ENCODE data around the gene CNRIP1. TPM values are rescaled to one million over a fixed set of nuclear protein-coding genes. Genes with fewer than 3 reads are reported as not detected.

Gene CNRIP1
- polyA plus RNA-seq, 2 of the 4 experiments (the other 2 are of a cell fraction), result 0.93 to 2.9 TPM

GRCh38 chr2:68330691-68331090 lies 10.9 kb upstream of the CNRIP1 start:
- no peaks in the 10 kb centered on the region for H3K9me3 ChIP-seq
- FAIRE-seq (no peak), DNase-seq (ENCODE audit: low read depth in 1 of 2, low spot score in 1 of 2) (no peak), ATAC-seq (no peak)
- no peak overlapping the region for H3K4me2 ChIP-seq
- TF ChIP-seq RFX5 (IDR thresholded peaks at IDR 0.05) (no peak), RARB (CRISPR knock-in tag; IDR thresholded peaks at IDR 0.05) (no peak), HEYL (CRISPR knock-in tag; IDR thresholded peaks at IDR 0.05) (no peak), POLR2AphosphoS2 (conservative IDR thresholded peaks at IDR 0.05; ENCODE audit: low read length) (no peak), RNF2 (IDR thresholded peaks at IDR 0.05; ENCODE audit: borderline replicate concordance, low read depth) (no peak), SMC3 (IDR thresholded peaks at IDR 0.05) (no peak), MAZ (IDR thresholded peaks at IDR 0.05; ENCODE audit: borderline replicate concordance, low read depth, low read length) (no peak), MAX (IDR thresholded peaks at IDR 0.05) (no peak), TFCP2L1 (CRISPR knock-in tag; IDR thresholded peaks at IDR 0.05) (no peak)
- no peak overlapping the region for H3K27ac ChIP-seq
- H3K4me3 ChIP-seq, result no peak overlapping the region
- no peaks in the 10 kb centered on the region for H3K4me1 ChIP-seq
- WGBS (ENCODE audit: missing lambda C conversion rate), result 81% methylated on average over 2 of the region's 2 CpGs
- ChIA-PET POLR2A (no interaction called here), CTCF (interaction anchor here (1.1 to 1.2 kb wide), 2 partner anchors 11 to 48 kb away, joined by 3 read pairs; partner anchors contain the start of gene CNRIP1)

DNA sequence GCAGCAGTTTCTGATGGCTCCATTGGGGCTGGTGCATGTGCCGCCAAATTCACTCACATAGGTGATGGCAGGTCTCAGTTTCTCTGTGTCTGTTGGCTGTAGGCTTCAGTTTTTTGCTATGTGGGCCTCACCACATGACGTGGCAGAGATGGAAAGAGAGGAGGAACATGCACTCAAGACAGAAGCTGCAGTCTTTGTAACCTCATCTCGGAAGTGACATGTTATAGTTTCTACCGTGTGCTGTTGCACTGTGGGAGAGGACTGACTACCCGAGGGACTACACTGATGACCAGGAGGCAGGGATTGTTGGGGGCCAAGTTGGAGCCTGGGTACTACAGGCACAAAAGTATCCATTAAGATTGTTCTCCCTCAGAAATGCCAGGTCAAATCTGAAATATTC lies 9.2 kb upstream of the CNRIP1 start:
- no peak overlapping the region for H3K4me3 ChIP-seq
- POLR2A ChIA-PET, result no interaction called here
- ATAC-seq, result no peak
- no peaks in the 10 kb centered on the region for H3K4me1 ChIP-seq
- FAIRE-seq, result no peak
- no peak overlapping the region for H3K4me2 ChIP-seq
- CTCF ChIA-PET, result interaction anchor here (0.9 kb wide), 1 partner anchor 23 kb away, joined by 4 read pairs; no protein-coding TSS in a partner anchor
- H3K9me3 ChIP-seq, result no peaks in the 10 kb centered on the region
- whole genome bisulfite sequencing (ENCODE audit: missing lambda C conversion rate), result 16% methylated on average over 5 of the region's 5 CpGs
- TF ChIP-seq EHMT2 (IDR thresholded peaks at IDR 0.05; ENCODE audit: low read depth) (no peak), JUNB (IDR thresholded peaks at IDR 0.05) (no peak)
- H3K27ac ChIP-seq, result no peak overlapping the region
- DNase-seq (ENCODE audit: low read depth in 1 of 2, low spot score in 1 of 2), result no peak

- no peak overlapping the region for H3K4me2 ChIP-seq
- WGBS (ENCODE audit: missing lambda C conversion rate), result 11% methylated on average over 3 of the region's 3 CpGs
- ChIA-PET CTCF (no interaction called here), POLR2A (no interaction called here)
- no peak for ATAC-seq
- no peak for FAIRE-seq
- H3K27ac ChIP-seq, result no peak overlapping the region
- H3K4me3 ChIP-seq, result no peak overlapping the region
- H3K9me3 ChIP-seq, result no peaks in the 10 kb centered on the region
- DNase-seq (ENCODE audit: low read depth in 1 of 2, low spot score in 1 of 2), result no peak
- peaks cover 4% of the 10 kb centered on the region; the same call in 2 of the 3 replicates for H3K4me1 ChIP-seq
- TF ChIP-seq ESRRA (IDR thresholded peaks at IDR 0.05; ENCODE audit: borderline replicate concordance, low read length) (no peak), KDM1A (IDR thresholded peaks at IDR 0.05; ENCODE audit: low read depth) (no peak), MAX (IDR thresholded peaks at IDR 0.05) (no peak), RFX5 (IDR thresholded peaks at IDR 0.05) (no peak), CHD2 (IDR thresholded peaks at IDR 0.05; ENCODE audit: low read length, partially characterized antibody) (no peak)
- TF ChIP-seq, protein P1, sequence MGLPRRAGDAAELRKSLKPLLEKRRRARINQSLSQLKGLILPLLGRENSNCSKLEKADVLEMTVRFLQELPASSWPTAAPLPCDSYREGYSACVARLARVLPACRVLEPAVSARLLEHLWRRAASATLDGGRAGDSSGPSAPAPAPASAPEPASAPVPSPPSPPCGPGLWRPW (IDR thresholded peaks at IDR 0.05), result no peak
Measured at GRCh38 chr2:68325056-68325455, 5.3 kb upstream of the CNRIP1 start.

DNA sequence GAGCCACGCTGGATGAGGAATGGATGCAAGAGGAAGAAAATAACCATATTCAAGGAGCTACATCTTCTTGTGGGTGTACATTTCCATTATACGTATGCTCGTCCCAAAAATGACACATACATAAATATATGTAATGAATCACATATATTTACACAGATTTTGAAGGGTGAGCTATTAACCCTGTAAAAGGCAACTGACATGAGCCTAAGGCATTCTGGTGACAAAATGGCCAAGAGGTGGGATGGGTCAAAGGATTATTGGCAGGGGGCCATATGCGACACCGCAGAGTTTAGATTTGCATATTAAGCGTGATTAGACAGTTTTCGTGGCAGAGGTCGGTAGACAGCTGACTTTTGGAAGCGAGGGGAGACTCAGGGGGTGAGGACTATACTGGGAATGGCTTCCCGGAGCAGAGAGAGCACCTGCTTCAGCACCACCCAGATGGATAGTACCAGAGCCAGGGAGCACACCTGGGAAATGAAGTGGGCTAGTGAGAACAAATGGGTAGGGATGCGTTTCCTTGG lies 431 bp upstream of the CNRIP1 start:
- Histone ChIP-seq H3K9me3 (no peaks in the 10 kb centered on the region), H3K27ac (peak overlapping the region in 1 of 2 experiments; percentile 83; a peak in 4 of 6 replicates), H3K4me3 (peak overlapping the region; percentile 61), H3K4me2 (peak overlapping the region; percentile 74), H3K4me1 (peaks cover 5% of the 10 kb centered on the region; the same call in 2 of the 3 replicates)
- DNase-seq (ENCODE audit: low read depth in 1 of 2, low spot score in 1 of 2) (no peak), FAIRE-seq (no peak), ATAC-seq (peak; percentile 27 to 35)
- ChIA-PET POLR2A (no interaction called here), CTCF (interaction anchor here (1.0 to 2.0 kb wide), 7 partner anchors 9 to 169 kb away, joined by 3 to 6 read pairs (median 3); no protein-coding TSS in a partner anchor)
- WGBS (ENCODE audit: missing lambda C conversion rate), result 3% methylated on average over 11 of the region's 11 CpGs
- TF ChIP-seq EHMT2 (IDR thresholded peaks at IDR 0.05; ENCODE audit: low read depth), result peak; percentile 68; the same call in 1 of the 2 replicates
- no peak for TF ChIP-seq HOXB5 (CRISPR knock-in tag; IDR thresholded peaks at IDR 0.05)
- no peak for TF ChIP-seq MAX (IDR thresholded peaks at IDR 0.05)
- TF ChIP-seq REST (IDR thresholded peaks at IDR 0.05), result peak; percentile 88
- no peak for TF ChIP-seq CTCF (IDR thresholded peaks at IDR 0.05)
- TF ChIP-seq TFCP2L1 (CRISPR knock-in tag; IDR thresholded peaks at IDR 0.05), result no peak
- 0 out of 2 replicates have a peak, but pooled peaks have one; percentile 8 for TF ChIP-seq MAZ (IDR thresholded peaks at IDR 0.05; ENCODE audit: borderline replicate concordance, low read depth, low read length)
- no peak for TF ChIP-seq RCOR1 (IDR thresholded peaks at IDR 0.05; ENCODE audit: low read depth, low read length)

All from A549 (cell line).